Ishikawa (cell line): Measurements from ENCODE around the gene MBLAC1.

Source experiments
- CEBPB ChIP-seq: IDR thresholded peaks from 2 replicates; pipeline ENCODE4 v1.6.1; 2012
- CREB1 ChIP-seq: IDR thresholded peaks from 2 replicates; pipeline ENCODE4 v1.6.1; 2012; ENCODE audit warnings: low read depth
- EGR1 ChIP-seq: IDR thresholded peaks from 2 replicates; pipeline ENCODE4 v1.6.1; 2012
- EP300 ChIP-seq: IDR thresholded peaks from 2 replicates; pipeline ENCODE4 v1.6.1; 2012; ENCODE audit warnings: borderline replicate concordance
- FOXM1 ChIP-seq: IDR thresholded peaks from 2 replicates; pipeline ENCODE4 v1.6.1; 2012; ENCODE audit warnings: low read depth, borderline replicate concordance
- NFIC ChIP-seq: IDR thresholded peaks from 2 replicates; pipeline ENCODE4 v1.6.1; 2012
- RAD21 ChIP-seq: IDR thresholded peaks from 2 replicates; pipeline ENCODE4 v1.6.1; 2012; ENCODE audit warnings: low read depth
- REST ChIP-seq: IDR thresholded peaks from 2 replicates; pipeline ENCODE4 v1.6.1; 2012; ENCODE audit warnings: low read depth, mild to moderate bottlenecking
- TAF1 ChIP-seq: IDR thresholded peaks from 2 replicates; pipeline ENCODE4 v1.6.1; 2012; ENCODE audit warnings: low read depth, mild to moderate bottlenecking
- TCF12 ChIP-seq: IDR thresholded peaks from 2 replicates; pipeline ENCODE4 v1.6.1; 2012; ENCODE audit warnings: low read depth
- TEAD4 ChIP-seq: IDR thresholded peaks from 2 replicates; pipeline ENCODE4 v1.6.1; 2012
- USF1 ChIP-seq: IDR thresholded peaks from 2 replicates; pipeline ENCODE4 v1.6.1; 2012
- YY1 ChIP-seq: IDR thresholded peaks from 2 replicates; pipeline ENCODE4 v1.6.1; 2012; ENCODE audit warnings: low read depth
- ZBTB7A ChIP-seq: IDR thresholded peaks from 2 replicates; pipeline ENCODE4 v1.6.1; 2012; ENCODE audit warnings: low read depth
- TF ChIP-seq, protein P1 (sequence below): IDR thresholded peaks from 2 replicates; pipeline ENCODE4 v1.6.1; 2012

Gene MBLAC1

GRCh38 chr7:100147278-100147677 lies 20.5 kb downstream of the MBLAC1 start:
- TF ChIP-seq RAD21 (no peak), CREB1 (no peak), ZBTB7A (no peak), TAF1 (no peak)

GRCh38 chr7:100148225-100148558 lies 21.4 kb downstream of the MBLAC1 start:
- TF ChIP-seq, protein P1, sequence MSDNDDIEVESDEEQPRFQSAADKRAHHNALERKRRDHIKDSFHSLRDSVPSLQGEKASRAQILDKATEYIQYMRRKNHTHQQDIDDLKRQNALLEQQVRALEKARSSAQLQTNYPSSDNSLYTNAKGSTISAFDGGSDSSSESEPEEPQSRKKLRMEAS = no peak
- no peak for TF ChIP-seq TEAD4

DNA sequence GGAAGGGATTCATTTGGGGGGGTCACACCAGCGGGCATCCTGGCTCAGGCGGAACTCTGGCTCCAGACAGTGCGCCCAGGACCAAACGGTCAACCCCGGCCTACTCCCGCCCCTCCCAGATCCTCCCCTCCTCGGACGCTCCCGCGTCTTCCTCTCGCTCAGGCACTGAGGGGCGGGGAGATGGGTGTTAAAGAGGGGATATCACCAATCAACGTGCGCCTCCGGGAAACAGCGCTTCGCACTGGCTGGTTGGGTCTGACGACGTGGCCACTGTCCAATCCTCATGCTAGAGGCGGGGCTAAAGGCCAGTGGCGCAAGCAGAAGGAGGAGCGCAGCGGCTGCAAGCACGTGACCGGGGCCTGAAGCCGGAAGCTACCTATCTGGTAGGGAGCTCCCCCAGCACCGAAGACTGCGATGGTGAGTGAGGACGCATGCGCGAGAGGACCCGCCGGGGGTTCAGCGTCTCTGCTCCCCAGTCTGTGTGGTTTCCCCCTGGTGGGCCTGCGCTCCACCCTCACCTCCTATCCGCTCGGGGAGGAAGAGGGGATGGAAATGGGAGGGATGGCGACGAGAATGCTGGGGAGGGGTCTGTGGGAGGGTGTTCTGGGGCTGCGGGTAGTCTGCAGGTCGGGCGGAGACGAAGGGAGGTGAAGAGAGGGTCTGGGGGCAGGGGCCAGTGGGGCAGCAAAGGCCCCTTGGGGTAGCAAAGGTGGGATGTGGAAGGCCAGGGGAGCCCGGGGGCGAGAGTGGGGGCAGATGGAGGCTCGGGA lies 22.0 kb downstream of the MBLAC1 start, which contains the start of gene LAMTOR4:
Gene LAMTOR4, plus strand, starts transcription at position 360 of the 770 bp plus-strand sequence. Its CDS starts 55 bp downstream, at position 415.
- TF ChIP-seq TEAD4 (no peak), EP300 (no peak), EGR1 (no peak), CEBPB (peak; percentile 42; the same call in 1 of the 2 replicates), USF1 (peak; percentile 96), TAF1 (peak; percentile 65), CREB1 (peak; percentile 44; the same call in 1 of the 2 replicates), REST (no peak), YY1 (no peak), TCF12 (0 out of 2 replicates have a peak, but pooled peaks have one; percentile 31)
- TF ChIP-seq, protein P1 = peak; percentile 72

GRCh38 chr7:100152404-100152803 lies 25.6 kb downstream of the MBLAC1 start:
- TF ChIP-seq USF1 = no peak
- TF ChIP-seq YY1 = no peak
- TF ChIP-seq NFIC = no peak
- TF ChIP-seq TEAD4 = no peak
- TF ChIP-seq TCF12 = no peak
- TF ChIP-seq EP300 = no peak
- no peak for TF ChIP-seq CREB1
- no peak for TF ChIP-seq ZBTB7A
- TF ChIP-seq, protein P1 = no peak
- TF ChIP-seq EGR1 = no peak
- TF ChIP-seq FOXM1 = no peak
- no peak for TF ChIP-seq REST
- no peak for TF ChIP-seq RAD21
- no peak for TF ChIP-seq TAF1

DNA sequence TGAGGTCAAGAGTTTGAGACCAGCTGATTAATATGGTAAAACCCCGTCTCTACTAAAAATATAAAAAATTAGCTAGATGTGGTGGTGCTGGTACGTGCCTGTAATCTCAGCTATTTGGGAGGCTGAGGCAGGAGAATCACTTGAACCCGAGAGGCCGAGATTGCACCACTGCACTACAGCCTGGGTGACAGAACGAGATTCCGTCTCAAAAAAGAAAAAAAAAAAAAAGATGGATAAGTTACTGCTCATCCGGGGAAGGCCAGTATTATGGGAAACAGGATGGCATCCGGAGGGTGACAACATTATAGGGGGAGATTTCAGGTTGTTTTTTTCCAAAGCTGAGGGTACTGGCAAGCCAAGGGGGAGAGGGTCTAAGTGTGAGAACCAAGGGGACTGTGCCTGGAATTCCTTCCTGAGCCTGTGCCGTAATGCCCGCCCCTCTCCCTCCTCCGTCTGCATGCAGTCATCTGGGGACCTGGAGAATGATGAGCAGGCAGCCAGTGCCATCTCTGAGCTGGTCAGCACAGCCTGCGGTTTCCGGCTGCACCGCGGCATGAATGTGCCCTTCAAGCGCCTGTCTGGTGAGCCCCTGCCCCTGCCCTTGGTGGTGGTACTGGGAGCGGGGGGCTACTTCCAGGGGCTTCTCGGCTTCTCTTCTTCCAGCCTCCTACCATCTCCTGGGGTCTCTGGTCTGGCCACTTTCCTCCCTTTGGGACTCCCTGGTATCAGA lies 26.3 kb downstream of the MBLAC1 start:
- TF ChIP-seq, protein P1 = no peak
- TF ChIP-seq FOXM1 = no peak
- no peak for TF ChIP-seq ZBTB7A
- no peak for TF ChIP-seq EP300
- no peak for TF ChIP-seq CREB1
- no peak for TF ChIP-seq TAF1
- no peak for TF ChIP-seq TEAD4
- no peak for TF ChIP-seq USF1
- no peak for TF ChIP-seq NFIC
- TF ChIP-seq YY1 = no peak
- TF ChIP-seq EGR1 = no peak
- no peak for TF ChIP-seq RAD21
- no peak for TF ChIP-seq CEBPB
- no peak for TF ChIP-seq REST
- no peak for TF ChIP-seq TCF12
